Nephron (organoid): ENCODE results near the gene EMSY.

Source experiments
- H3K27ac Mint-ChIP-seq, 3 experiments: 2 replicates each; pipeline ENCODE4 v1.8.0; 2020; ENCODE audit warnings: mixed read lengths in 3 of 3, mild to moderate bottlenecking in 2 of 3, moderate library complexity in 1 of 3
- H3K27me3 Mint-ChIP-seq: 2 replicates; pipeline ENCODE4 v1.8.0; 2021; ENCODE audit warnings: low read depth, mild to moderate bottlenecking, moderate library complexity, mixed read lengths
- H3K36me3 Mint-ChIP-seq: 2 replicates; pipeline ENCODE4 v1.8.0; 2020; ENCODE audit warnings: low read depth, mixed read lengths
- H3K4me1 Mint-ChIP-seq: 2 replicates; pipeline ENCODE4 v1.8.0; 2020; ENCODE audit warnings: mixed read lengths
- H3K4me3 Mint-ChIP-seq, 3 experiments: 2 replicates each; pipeline ENCODE4 v1.8.0; 2020; ENCODE audit warnings: mild to moderate bottlenecking in 3 of 3, mixed read lengths in 3 of 3, moderate library complexity in 2 of 3
- H3K9me3 Mint-ChIP-seq: 2 replicates; pipeline ENCODE4 v1.8.0; 2020; ENCODE audit warnings: mixed read lengths
- CTCF ChIP-seq, 3 experiments: fragments of 200-600 bp; sonication (generic); IDR thresholded peaks; one replicate each; pipeline ENCODE4 v1.5.0; 2021; ENCODE audit warnings: antibody characterized with exemption in 3 of 3; ENCODE audit not compliant: unreplicated experiment in 3 of 3

The EMSY gene

DNA sequence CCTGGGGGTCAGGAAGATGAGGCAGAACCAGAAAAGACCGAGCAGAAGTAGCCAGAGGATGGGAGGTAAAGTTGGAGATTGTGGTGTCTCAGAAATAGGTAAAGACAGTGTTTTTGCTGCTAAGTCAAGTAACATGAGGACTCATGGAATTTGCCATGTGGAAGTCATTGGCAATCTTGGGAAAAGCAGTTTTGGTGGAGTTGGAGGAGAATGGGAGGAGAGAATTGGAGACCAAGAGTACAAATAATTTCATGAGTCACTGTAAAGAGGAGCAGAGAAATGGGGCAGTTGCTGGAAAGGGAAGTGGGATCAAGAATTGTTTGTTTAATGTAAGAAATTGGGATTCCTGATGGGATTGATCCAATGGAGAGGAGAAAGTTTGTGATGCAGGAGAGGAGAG lies 114.1 kb downstream of the EMSY start:
- no peak for TF ChIP-seq CTCF (IDR thresholded peaks at IDR 0.05; ENCODE audit: unreplicated experiment in 3 of 3)
- Mint-ChIP-seq H3K36me3 (no peaks in the 10 kb centered on the region), H3K9me3 (peaks cover 5% of the 10 kb centered on the region), H3K27me3 (no peaks in the 10 kb centered on the region), H3K4me3 (no peak overlapping the region), H3K27ac (no peak overlapping the region), H3K4me1 (no peaks in the 10 kb centered on the region)

DNA sequence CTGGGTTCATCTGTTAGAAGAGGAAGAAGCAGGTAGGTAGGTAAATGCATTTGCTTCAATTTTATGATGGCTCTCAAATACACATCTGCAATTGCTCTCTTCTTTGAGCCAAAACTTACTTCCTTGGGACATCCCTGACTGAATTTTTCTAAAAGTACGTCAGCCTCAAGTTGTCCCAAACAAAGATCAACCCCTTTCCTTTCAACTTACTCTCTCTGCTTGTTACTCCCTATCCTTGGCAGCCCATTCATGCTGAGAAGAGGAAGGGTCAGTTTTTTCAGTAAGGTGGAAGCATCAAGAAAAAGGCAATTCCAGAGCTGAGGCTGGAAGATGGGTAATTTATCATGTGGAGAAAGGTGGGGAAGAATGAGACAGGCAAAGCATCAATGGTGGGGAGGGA lies 114.5 kb downstream of the EMSY start:
- peaks cover 9% of the 10 kb centered on the region for H3K9me3 Mint-ChIP-seq
- no peaks in the 10 kb centered on the region for H3K27me3 Mint-ChIP-seq
- no peak overlapping the region for H3K27ac Mint-ChIP-seq
- TF ChIP-seq CTCF (IDR thresholded peaks at IDR 0.05; ENCODE audit: unreplicated experiment in 3 of 3) = no peak
- no peaks in the 10 kb centered on the region for H3K36me3 Mint-ChIP-seq
- no peaks in the 10 kb centered on the region for H3K4me1 Mint-ChIP-seq
- no peak overlapping the region for H3K4me3 Mint-ChIP-seq

DNA sequence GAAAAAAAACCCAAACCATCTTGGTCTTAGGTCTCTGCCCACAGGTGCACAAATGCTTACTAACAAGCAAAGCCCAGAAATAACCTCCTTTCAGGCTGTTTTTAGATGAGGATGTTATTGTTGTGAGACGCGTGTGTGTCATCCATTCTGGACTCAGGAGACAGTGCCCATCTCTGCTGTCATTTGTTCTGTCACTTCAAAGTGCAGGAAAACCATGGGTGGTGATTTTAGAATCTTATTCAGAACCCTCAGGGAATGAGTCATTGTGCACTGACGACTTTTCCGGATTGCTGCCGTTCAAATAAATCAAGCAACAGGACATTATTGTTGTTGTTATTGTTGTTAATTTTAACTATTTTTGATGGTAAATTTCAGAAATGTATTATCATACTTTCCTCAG lies 115.4 kb downstream of the EMSY start:
- Mint-ChIP-seq H3K36me3 (no peaks in the 10 kb centered on the region), H3K4me3 (no peak overlapping the region), H3K4me1 (no peaks in the 10 kb centered on the region), H3K27ac (no peak overlapping the region), H3K9me3 (peaks cover 13% of the 10 kb centered on the region), H3K27me3 (no peaks in the 10 kb centered on the region)
- TF ChIP-seq CTCF (IDR thresholded peaks at IDR 0.05; ENCODE audit: unreplicated experiment in 3 of 3) = no peak

DNA sequence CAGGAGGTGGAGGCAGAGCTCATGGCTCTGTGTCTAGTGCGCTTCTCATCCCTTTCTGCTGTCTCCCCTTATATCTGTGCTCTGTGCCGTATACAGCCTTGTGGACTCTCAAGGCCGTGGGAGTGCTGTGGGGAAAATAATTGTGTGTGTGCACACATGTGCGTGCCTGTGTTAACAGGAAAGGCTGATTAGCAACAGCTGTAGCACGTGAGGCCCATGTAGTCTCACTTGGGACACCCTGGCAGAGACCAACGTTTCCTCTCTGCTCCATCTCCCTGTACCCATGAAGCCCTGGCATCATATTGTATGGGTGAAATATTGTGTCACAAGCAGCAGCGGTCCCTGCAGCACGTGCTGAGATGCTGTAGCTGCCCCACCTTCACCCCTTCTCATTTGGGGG lies 116.4 kb downstream of the EMSY start:
- no peak overlapping the region for H3K27ac Mint-ChIP-seq
- no peak for TF ChIP-seq CTCF (IDR thresholded peaks at IDR 0.05; ENCODE audit: unreplicated experiment in 3 of 3)

GRCh38 chr11:76562541-76562940 lies 117.7 kb downstream of the EMSY start:
- no peaks in the 10 kb centered on the region for H3K4me1 Mint-ChIP-seq
- H3K36me3 Mint-ChIP-seq = no peaks in the 10 kb centered on the region
- no peak overlapping the region for H3K27ac Mint-ChIP-seq
- H3K4me3 Mint-ChIP-seq = no peak overlapping the region
- peaks cover 13% of the 10 kb centered on the region for H3K9me3 Mint-ChIP-seq
- H3K27me3 Mint-ChIP-seq = no peaks in the 10 kb centered on the region
- TF ChIP-seq CTCF (IDR thresholded peaks at IDR 0.05; ENCODE audit: unreplicated experiment in 3 of 3) = no peak

More for the DNA sequence above, 116.4 kb downstream of the EMSY start:
- Mint-ChIP-seq H3K4me3 (no peak overlapping the region), H3K36me3 (no peaks in the 10 kb centered on the region), H3K4me1 (no peaks in the 10 kb centered on the region), H3K27me3 (no peaks in the 10 kb centered on the region), H3K9me3 (peaks cover 13% of the 10 kb centered on the region)

GRCh38 chr11:76564364-76564763 lies 119.5 kb downstream of the EMSY start:
- Mint-ChIP-seq H3K4me1 (no peaks in the 10 kb centered on the region), H3K27ac (peak overlapping the region in 1 of 3 experiments; percentile 19), H3K36me3 (no peaks in the 10 kb centered on the region), H3K9me3 (peaks cover 13% of the 10 kb centered on the region), H3K27me3 (no peaks in the 10 kb centered on the region), H3K4me3 (no peak overlapping the region)
- TF ChIP-seq CTCF (IDR thresholded peaks at IDR 0.05; ENCODE audit: unreplicated experiment in 3 of 3) = no peak
